HG03439 (cell line): ENCODE results near the gene ASB18.

ENCODE experiments used
- ATAC-seq: cut with Tn5 transposase; IDR thresholded peaks from one replicate; pipeline ENCODE4 v1.9.1; 2021; ENCODE audit warnings: mild to moderate bottlenecking, moderate library complexity; ENCODE audit not compliant: unreplicated experiment

Gene ASB18

DNA sequence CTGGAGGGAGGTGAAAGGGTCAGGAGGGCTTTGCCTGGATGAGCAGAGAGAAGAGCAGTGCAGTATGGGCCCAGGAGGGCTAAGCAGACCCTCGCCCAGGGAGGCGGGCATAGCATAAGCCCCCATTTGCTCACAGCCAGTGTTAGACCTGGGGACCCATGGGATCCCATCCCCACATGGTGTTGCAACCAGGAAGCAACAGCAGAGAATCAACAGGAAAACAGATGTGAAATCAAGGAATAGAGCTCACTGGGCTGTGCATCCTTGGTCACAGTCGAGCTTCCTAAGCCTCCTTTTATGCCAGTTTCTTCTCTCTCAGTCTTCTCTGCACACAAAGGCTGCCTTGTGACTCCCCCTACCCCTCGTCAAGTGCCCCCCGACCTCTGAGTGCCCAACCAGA is 19.9 kb downstream of the ASB18 start:
- ATAC-seq: no peak

DNA sequence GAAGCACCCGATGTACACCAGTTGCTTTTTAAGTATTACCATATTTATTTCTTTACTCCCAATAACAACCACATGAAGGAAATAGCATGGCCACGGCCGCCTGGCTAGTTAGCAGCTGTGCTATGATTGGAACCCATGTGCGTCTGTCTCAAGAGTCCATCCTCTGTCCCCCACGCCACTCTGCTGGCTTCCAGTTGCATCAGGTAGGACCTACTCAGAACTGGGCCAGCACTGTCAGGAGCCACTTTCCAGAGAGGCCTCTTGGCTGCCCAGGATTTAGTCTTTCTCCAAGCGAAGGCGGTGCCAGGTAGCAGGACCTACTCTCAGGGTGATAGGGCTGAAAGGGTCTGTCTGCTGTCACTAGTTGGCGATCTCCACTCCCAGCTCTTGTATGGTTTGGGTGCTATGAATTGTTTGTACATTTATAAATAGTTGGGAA is 22.1 kb downstream of the ASB18 start:
- ATAC-seq: no peak

DNA sequence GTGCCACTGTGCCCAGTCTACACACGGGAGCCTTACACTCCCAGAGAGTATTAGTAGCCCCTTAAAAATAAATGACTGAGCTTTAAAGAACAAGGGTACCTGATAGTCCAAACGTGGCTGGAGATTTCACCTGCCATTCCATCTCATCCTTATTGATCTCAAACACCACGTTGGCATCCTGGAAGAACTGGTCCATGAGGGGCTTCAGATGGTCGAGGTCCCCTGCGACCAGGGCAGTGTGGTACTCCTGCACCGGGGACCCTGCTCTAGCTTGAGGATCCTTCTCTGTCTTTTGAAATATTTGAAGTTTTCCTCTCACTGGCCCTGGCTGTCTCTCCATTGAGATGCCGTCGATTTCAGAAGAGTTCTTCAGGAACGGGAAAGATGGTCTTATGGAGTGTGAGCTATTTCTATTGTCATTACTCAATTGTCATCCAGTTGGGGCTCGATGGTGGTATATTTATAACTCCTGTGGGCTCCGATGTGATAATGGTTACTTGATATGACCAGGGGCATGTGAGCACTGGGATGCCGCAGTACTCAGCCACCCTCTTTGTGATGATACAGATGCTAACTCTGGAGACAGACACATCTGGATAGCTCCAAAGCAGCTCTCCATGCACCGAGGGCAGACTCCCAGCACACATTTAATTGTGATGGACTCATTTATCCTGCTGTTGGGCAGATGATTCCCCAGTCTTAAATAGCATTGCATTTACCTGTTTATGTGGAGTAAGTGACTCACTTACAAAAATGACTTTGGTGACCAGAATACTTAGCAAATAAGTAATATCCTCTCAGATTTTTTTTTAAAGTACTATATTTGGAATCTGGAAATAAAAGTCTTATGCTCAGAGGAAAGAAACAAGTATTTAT is 22.8 kb downstream of the ASB18 start:
- ATAC-seq: no peak

DNA sequence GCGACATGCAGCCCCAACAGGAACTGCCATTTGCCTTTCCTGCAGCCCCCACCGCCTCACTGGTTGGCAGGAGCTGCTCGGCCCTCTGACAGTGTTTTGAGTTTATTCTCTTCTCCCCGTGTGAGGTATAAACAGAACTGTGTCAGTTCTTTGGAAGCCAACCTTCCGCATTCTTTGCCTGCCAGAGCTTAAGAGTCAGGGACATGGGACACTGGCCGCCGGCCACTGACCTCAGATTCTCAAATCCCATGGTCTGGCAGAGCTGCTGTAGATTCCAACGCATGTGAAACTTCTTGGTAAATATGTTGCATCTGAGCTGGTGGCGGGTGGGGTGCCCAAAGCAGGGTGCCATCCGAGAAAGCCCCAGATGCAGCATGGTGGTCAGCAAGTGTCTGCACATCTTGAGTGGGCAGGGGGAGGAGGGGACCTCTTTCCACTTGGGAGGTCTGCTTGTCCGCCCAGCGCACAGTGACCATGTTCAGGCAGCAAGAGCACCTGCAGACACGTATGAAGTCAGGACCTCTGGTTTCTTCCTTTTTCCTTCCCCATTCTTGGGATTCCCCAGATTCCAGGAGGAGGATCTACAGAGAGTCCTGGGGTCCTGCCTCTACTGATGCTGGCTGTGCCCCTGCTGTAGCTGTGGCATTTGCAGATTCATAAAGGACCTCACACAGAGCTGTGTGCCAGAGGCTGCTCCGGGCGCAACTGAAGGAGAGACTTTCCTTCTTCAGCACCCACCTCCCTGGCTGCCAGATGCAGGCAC is 23.8 kb downstream of the ASB18 start:
- ATAC-seq: no peak

DNA sequence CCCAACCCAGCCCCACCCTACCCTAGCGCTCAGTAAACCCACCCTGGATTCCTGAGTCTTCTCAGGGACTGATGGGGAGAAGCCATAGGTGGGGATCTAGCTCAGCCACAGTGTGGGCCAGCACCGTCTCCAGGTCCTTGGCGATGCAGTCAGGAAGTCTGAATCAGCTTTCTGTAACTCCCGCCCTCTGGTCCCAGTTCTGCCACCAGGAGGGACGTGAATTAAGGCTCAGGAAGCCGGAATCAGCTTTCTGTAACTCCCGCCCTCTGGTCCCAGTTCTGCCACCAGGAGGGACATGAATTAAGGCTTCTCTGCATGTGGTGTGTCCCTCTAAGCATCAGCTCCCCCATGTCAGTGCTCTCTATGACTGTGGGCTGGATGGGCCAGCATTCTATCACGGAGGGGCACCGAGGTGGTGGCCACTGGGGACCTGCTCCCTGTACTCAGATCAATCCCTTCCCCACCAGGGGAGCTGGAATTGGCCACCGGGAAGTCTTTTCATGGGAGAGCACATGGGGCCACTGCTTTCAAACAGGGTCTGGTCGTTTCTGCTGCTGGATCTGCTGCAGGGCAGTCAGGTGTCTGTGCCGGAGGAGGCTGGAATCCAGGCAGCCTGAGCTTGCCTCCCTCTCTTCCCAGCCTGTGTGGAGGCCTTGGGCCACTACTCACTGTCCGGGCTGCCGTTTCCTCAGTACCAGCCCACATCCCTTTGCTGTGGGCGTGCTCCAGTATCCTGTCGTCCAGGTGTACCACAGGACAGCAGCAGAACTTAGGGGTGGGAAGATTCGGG is 24.7 kb downstream of the ASB18 start:
- no peak for ATAC-seq

DNA sequence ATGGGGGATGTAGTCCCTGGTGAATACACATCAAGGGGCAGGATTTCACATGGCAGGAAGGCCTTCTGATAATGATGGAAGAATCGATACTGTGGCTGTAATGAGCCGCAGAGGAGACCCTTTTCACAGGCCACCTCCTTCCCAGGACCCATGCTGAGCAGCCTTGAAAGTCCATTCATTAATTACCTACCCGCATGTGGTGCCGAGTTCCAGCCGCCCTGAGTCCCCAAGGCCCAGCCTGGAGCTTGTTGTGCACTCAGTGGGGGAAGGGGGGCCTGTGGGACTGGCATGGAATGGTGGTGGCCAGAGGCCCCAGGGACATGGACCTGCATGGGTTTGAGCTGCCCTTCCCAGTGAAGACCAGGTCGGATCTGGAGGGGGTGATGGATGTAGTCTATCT is 25.5 kb downstream of the ASB18 start:
- ATAC-seq: no peak

DNA sequence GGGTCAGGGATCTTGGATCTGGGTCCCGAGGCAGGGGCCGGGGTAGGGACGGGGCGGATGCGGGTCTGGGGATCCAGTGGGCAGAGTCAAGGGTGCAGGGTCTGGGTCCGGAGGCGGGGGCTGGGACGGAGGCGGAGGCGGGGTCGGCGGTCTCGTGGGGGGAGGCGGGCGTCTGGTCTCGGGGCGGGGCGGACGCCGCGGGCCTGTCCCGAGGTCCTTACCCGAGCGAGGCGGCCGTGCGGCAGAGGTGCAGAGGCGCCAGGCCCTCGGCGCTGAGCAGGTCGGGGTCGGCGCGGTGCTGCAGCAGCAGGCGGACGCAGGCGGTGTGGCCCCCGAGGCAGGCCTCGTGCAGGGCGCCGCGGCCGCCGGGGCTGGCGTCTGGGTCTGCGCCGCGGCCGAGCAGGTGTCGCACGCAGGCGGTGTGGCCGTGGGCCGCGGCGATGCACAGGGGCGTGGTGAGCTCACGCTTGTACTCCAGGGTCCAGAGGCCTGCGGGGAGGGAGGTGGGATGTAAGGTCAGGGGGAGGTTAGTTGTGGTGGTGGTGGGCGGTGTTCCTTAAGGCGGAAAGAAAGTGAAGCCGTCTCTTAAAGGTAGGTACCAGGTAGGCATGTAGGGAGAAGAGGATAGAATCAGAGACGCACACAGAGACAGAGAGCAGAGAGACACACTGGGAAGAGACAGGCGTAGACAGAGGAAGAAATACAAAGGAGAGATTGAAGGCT is 26.6 kb downstream of the ASB18 start:
- ATAC-seq: no peak

DNA sequence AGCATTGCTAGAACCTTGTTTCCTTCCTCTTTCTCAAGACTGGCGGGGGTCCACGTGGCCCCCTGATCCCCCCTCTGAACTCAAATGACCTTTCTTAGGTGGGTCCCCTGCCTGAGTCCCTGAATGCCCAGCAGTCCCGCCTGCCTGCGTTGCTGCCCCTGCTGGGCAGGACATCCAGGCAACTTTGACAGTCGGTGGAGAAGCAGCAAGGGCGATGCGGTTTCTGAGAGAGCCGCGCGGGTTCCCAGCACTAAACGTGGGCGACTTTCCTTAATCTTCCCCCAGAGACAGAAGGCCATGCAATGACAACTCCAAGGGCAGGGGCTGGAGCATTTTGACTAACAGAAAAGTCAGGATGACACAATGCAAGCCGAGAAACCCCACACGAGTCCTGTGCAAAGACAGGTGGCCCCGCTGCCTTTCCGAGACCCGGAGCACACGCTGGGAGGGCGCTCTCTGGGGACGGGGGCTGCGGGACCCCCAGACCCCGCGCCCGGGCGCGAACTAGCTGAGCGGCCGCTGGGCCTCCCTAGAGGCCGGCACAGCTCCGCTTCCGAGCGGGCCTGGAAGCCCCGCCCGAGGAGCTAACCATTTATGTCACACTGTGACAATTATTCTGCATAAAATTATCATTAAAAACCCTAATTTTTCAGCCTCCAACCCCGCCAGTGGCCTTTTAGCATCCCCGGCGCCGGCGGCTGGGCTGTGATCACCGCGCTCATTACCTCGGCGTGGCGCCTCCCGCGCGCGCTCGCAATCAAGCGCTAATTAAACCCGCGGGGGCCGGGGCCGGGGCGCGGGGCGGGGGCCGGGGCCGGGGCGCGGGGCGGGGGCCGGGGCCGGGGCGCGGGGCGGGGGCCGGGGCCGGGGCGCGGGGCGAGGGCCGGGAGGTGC is 27.4 kb downstream of the ASB18 start:
- no peak for ATAC-seq

DNA sequence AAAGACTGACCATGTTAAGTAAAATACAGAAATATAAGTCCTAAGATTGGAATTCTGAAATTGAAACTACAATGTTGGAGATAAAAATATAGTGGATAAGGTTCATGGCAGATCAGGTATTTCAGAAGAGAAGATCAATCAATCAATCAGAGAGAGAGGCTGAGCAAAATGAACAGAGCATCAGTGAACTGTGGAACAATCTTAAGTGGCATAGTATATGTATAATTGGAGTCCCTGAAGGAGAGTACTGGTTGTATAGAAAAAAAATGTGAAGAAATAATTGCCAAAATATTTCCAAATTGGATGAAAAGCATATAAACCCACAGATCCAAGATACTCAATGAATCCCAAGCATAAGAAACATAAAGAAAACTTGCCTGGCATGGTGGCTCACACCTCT is 35.0 kb downstream of the ASB18 start:
- ATAC-seq: no peak

DNA sequence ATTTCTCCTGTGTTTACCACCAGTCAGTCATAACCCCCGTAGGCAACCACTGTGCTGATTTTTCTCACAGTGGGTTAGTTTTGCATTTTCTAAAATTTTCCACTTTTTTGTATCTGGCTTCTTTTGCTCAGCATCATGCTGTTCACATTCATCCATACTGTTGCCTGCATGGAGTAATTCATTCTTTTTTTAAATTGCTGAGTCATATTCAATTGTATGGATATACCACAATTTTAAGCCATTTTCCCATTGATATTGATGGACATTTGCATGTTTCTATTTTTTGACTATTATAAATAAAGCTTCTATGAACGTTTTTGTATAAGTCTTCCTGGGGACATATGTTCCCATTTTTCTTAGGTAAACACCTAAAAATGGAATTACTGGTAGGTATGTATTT is 40.5 kb downstream of the ASB18 start:
- ATAC-seq: no peak

DNA sequence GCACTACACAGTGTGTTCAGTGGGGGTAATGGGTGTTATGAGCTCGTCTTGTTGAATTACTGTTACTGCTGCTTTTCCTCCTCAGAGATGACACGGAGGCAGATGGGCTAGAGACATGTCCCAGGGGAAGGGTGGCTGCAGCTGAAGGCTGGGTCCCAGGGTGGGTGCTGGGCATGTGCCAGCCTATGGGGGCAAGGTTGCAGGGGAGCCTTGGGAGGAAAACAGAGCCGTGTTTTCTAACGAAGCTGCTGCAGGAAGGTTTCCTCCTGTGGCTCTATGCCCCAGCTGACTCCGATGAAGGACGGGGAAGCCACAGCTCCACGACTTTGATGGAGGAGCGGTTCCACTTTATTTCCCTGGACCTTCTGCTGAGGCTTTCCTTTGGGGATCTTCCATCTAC is 42.4 kb downstream of the ASB18 start:
- ATAC-seq: no peak

DNA sequence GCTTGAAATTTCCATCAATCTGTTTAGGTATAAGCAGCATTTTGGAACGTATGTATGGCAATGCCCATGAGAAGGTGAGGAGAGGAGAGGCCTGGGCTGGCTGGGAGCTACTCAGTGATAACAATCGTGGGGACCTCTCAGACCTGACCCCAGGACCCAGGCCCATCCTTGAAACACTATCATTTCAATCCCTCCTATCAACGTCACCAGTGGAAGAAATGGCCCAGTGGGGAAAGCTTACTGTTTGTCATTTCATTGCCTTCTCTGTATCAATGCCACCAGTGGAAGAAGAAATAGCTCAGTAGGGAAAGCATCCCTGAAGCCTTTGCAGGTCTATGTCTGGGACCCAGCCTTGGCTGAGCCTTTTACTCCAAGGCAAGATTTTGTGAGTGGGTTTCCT is 44.8 kb downstream of the ASB18 start:
- no peak for ATAC-seq

DNA sequence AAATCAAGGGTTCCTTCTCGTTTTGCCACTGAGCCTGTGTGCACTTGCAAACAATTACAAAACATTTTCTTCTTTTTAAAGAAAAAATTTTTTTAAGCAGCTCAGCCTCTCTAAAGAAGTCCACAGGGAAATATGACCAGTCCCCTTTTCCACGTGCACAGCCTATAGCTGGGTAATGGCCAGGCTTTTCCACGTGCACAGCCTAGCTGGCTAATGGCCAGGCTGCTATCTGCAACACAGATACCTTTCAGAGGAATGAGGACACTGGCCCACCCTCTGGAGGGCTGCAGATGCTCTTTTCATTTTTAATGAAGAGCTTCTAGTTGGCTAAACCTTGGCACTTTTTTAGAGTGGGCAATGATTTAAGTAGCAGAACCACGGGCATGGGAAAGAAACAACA is 46.3 kb downstream of the ASB18 start:
- ATAC-seq: no peak

DNA sequence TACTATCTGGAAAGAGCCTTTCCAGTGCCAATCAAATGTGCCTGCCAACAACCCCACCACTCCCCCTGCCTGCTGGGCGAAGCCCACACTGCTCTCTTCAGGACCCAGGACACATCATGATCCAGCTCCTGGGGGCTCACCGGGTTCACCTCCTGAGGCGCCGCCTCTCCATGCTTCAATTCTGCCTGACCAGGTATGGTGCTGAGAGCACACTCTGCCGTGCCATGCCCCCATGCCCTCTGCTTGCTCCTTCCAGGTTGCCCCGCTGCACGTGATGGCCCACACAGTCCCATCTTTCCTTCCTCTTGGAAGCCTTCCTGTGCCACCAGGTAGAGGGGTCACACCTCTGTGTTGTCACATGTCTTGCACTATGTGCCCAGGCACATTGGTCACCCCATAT is 47.5 kb downstream of the ASB18 start:
- ATAC-seq: no peak

DNA sequence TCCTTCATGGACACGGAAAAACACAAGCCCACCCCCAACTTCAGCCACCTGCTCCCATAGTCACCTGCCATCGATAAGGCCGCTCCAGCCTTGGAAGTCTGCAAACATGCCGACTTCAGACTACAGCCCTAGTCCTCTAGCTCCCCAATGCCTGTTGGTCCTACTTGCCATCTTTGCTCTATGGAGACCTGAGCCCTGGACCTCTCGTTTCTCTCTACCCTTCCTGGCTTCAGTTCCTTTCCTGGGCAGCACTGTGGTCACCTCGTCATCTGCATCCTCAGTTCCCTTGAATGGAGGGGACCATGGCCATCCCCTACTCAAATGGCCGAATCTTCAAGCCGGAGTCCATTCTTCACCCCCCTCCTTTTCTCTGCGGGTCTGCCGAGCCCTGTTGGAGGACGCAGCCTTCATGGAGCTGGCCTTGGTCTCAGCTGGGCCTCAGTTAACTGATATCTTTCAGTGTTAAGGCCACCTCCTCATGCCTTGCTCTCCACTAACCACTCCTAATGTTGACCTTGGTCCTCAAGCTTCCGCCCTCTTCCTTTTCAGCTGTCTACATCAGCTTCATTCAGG is 48.4 kb downstream of the ASB18 start:
- ATAC-seq: no peak

DNA sequence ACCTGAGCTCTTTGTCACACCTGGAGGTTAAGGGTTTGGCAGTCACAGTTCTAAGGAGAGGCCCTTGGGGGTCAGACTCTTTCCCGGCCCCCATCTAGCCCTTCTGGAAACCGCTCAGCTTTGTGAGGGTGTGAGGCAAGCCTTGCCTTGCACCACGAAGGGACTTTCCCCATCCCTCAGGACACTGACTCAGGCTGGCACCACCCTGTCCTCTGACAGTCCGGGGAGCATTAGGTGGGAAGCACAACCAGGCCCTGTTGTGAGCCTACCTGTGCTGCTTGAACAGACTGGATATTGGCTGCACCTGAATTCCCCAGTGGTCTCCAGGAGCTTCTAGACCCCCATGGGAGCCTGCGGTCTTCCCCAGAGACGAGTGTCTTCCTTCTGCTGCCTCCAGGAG is 49.0 kb downstream of the ASB18 start:
- no peak for ATAC-seq

DNA sequence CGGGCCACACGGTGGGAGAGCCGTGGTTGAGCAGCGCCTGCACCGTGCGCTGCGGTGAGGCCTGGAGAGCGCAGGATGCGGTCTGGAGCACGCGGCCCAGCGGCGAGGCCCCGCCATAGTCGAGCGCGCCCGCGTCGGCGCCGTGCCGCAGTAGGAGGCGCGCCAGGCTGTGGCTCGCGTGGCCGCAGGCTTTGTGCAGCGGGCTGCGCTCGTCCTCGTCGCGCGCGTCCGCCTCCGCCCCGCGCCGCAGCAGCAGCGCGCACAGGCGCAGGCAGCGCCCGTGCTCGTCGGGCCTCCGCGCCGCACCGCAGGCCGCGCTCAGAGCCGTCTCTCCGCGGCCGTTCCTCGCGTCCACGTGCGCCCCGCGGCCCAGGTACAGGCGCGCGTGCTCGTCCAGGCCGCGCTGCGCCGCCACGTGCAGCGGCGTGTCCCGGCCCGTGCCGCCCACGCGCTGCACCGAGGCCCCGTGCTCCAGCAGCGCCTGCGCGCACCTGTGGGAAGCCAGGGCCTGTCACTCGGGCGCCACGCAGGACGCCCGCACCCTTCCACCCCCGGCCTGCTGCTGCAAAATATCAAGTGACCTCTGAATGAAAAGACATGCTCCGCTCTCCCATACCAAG is 49.7 kb downstream of the ASB18 start:
- no peak for ATAC-seq

DNA sequence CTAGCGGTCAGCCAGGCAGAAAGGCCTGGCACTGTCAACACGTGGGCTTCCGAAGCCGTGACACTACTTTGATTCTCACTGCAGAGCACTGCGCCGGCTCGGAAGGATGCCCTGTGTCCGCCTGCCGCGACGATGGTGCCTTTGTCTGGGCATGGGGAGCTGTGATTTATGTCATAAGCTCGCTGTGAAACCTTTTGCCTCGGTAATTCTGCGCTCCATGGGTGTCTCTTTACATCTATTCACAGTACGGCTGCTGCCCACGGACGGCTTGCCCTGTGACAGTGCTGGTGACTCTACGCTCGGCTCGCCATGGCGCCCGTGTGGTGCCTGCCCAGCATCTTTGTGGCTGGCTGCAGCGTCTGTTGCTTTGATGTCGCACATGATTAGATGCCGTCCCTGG is 52.9 kb downstream of the ASB18 start:
- no peak for ATAC-seq

DNA sequence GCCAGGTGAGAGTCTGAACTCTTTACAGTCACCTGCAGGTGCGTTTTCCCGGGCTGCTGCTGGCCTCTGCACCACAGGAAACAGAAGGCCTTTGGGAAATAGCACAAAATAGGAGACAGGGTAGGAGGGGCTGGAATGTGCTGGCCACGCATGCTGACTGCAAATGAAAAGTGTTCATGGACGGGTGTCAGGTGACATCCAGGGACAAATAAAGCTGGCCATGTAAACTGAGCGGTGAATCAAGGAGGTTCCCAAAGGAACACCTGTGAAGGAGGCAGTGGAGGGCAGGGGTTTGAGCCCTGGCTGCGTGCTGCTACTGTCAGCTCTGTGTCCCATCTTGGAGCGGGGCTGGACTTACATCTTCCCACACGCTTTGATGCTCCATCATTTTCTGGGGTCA is 53.7 kb downstream of the ASB18 start:
- no peak for ATAC-seq
